ENCODE data around the gene TMEM107.

TMEM107 gene

GRCh38 chr17:8140065-8141029, 35.8 kb downstream of the TMEM107 start:
- Histone ChIP-seq H3K4me3 (ENCODE audit: low read length) (no peak overlapping the region), H3K27ac (ENCODE audit: low read length) (no peak overlapping the region), H3K4me2 (ENCODE audit: low read depth, low read length) (no peak overlapping the region), H3K79me2 (ENCODE audit: low read length) (no peaks in the 10 kb centered on the region), H3K36me3 (replicated peaks; ENCODE audit: insufficient read depth, low read length) (no peaks in the 10 kb centered on the region), H3K27me3 (replicated peaks; ENCODE audit: insufficient read depth, low read length) (peaks cover 12% of the 10 kb centered on the region; the same call in 1 of the 2 replicates), H3K9ac (ENCODE audit: low read length) (no peak overlapping the region), H2AFZ (ENCODE audit: low read length) (no peak overlapping the region), H3K4me1 (ENCODE audit: low read length) (peaks cover 7% of the 10 kb centered on the region), H3F3A (ENCODE audit: insufficient read depth, low read length) (peaks cover 24% of the 10 kb centered on the region), H3K9me2 (replicated peaks; ENCODE audit: insufficient read depth, low read length) (no peaks in the 10 kb centered on the region), H3K9me3 (replicated peaks; ENCODE audit: insufficient read depth, low read length) (no peaks in the 10 kb centered on the region), H4K20me1 (ENCODE audit: insufficient read depth, low read length) (no peaks in the 10 kb centered on the region)
- no peak for TF ChIP-seq EZH2 (optimal IDR thresholded peaks at IDR 0.05; ENCODE audit: low read depth, low read length)
- TF ChIP-seq EZH2phosphoT487 (IDR thresholded peaks at IDR 0.05; ENCODE audit: low read length), result no peak
- no peak for TF ChIP-seq CTCF (IDR thresholded peaks at IDR 0.05; ENCODE audit: low read length)
- DNase-seq, result no peak

GRCh38 chr17:8138672-8139371, 37.4 kb downstream of the TMEM107 start:
- Histone ChIP-seq H3K4me1 (ENCODE audit: low read length) (peaks cover 7% of the 10 kb centered on the region), H3K9me3 (replicated peaks; ENCODE audit: insufficient read depth, low read length) (no peaks in the 10 kb centered on the region), H3K4me3 (ENCODE audit: low read length) (peak overlapping the region; percentile 59), H3K9ac (ENCODE audit: low read length) (peak overlapping the region; percentile 73), H4K20me1 (ENCODE audit: insufficient read depth, low read length) (no peaks in the 10 kb centered on the region), H3K79me2 (ENCODE audit: low read length) (no peaks in the 10 kb centered on the region), H3K4me2 (ENCODE audit: low read depth, low read length) (peak overlapping the region; percentile 94), H3F3A (ENCODE audit: insufficient read depth, low read length) (peaks cover 24% of the 10 kb centered on the region), H3K27ac (ENCODE audit: low read length) (peak overlapping the region; percentile 86), H3K36me3 (replicated peaks; ENCODE audit: insufficient read depth, low read length) (no peaks in the 10 kb centered on the region), H2AFZ (ENCODE audit: low read length) (peak overlapping the region; percentile 35), H3K27me3 (replicated peaks; ENCODE audit: insufficient read depth, low read length) (peaks cover 18% of the 10 kb centered on the region), H3K9me2 (replicated peaks; ENCODE audit: insufficient read depth, low read length) (no peaks in the 10 kb centered on the region)
- TF ChIP-seq EZH2 (optimal IDR thresholded peaks at IDR 0.05; ENCODE audit: low read depth, low read length) (no peak), CTCF (IDR thresholded peaks at IDR 0.05; ENCODE audit: low read length) (peak; percentile 80)
- peak; percentile 96 for DNase-seq

- Histone ChIP-seq H4K20me1 (ENCODE audit: insufficient read depth, low read length) (no peaks in the 10 kb centered on the region), H3K9me2 (replicated peaks; ENCODE audit: insufficient read depth, low read length) (no peaks in the 10 kb centered on the region), H3K4me1 (ENCODE audit: low read length) (peaks cover 7% of the 10 kb centered on the region), H3K9me3 (replicated peaks; ENCODE audit: insufficient read depth, low read length) (no peaks in the 10 kb centered on the region), H3K27me3 (replicated peaks; ENCODE audit: insufficient read depth, low read length) (peaks cover 18% of the 10 kb centered on the region), H3K4me2 (ENCODE audit: low read depth, low read length) (peak overlapping the region; percentile 94), H3K9ac (ENCODE audit: low read length) (peak overlapping the region; percentile 44; the same call in 1 of the 2 replicates), H3K27ac (ENCODE audit: low read length) (peak overlapping the region; percentile 86; the same call in 1 of the 2 replicates), H3F3A (ENCODE audit: insufficient read depth, low read length) (peaks cover 24% of the 10 kb centered on the region), H3K79me2 (ENCODE audit: low read length) (no peaks in the 10 kb centered on the region), H2AFZ (ENCODE audit: low read length) (peak overlapping the region; percentile 16), H3K36me3 (replicated peaks; ENCODE audit: insufficient read depth, low read length) (no peaks in the 10 kb centered on the region), H3K4me3 (ENCODE audit: low read length) (peak overlapping the region; percentile 59)
- DNase-seq, result no peak
- no peak for TF ChIP-seq EZH2 (optimal IDR thresholded peaks at IDR 0.05; ENCODE audit: low read depth, low read length)
- TF ChIP-seq CTCF (IDR thresholded peaks at IDR 0.05; ENCODE audit: low read length), result no peak
Observed at GRCh38 chr17:8138374-8138671, 37.9 kb downstream of the TMEM107 start.

Data from MM.1S (cell line).